Smooth muscle cell (in vitro differentiated cells): ENCODE data around the gene RPL13A. TPM values are rescaled to one million over a fixed set of nuclear protein-coding genes. Genes with fewer than 3 reads are reported as not detected.
A peak's percentile ranks its signal among the peaks of the same experiment; 100 is the strongest.
"Not testable (repeated sequence)": the region's sequence is repeated elsewhere in the genome, so short reads cannot be mapped to it uniquely, and the experiment has no call there.

ENCODE experiments used
- DNase-seq: peaks from one replicate; lab custom pipeline; 2025; ENCODE audit not compliant: unreplicated experiment; lab: John Stamatoyannopoulos, UW
- H2AFZ ChIP-seq: fragments of 200-600 bp; sonication (generic); 2 replicates; pipeline ENCODE4 v1.6.0; 2016; ENCODE audit warnings: antibody characterized with exemption, low read depth, mild to moderate bottlenecking
- H3F3A ChIP-seq: fragments of 200-600 bp; sonication (generic); 2 replicates; pipeline ENCODE4 v1.6.0; 2017; ENCODE audit warnings: antibody characterized with exemption, low read depth
- H3K27ac ChIP-seq: fragments of 200-600 bp; sonication (generic); 2 replicates; pipeline ENCODE4 v1.5.1; 2016; ENCODE audit warnings: low read depth, mild to moderate bottlenecking
- H3K27me3 ChIP-seq: fragments of 200-600 bp; sonication (generic); 2 replicates; pipeline ENCODE4 v1.6.1; 2016; ENCODE audit warnings: low read depth, mild to moderate bottlenecking
- H3K36me3 ChIP-seq: fragments of 200-600 bp; sonication (generic); 2 replicates; pipeline ENCODE4 v1.5.1; 2016; ENCODE audit warnings: low read depth
- H3K4me1 ChIP-seq: fragments of 200-600 bp; sonication (generic); 2 replicates; pipeline ENCODE4 v1.5.1; 2016; ENCODE audit warnings: low read depth
- H3K4me2 ChIP-seq: fragments of 200-600 bp; sonication (generic); 2 replicates; pipeline ENCODE4 v1.6.0; 2016; ENCODE audit warnings: mild to moderate bottlenecking
- H3K4me3 ChIP-seq: fragments of 200-600 bp; sonication (generic); 2 replicates; pipeline ENCODE4 v1.5.1; 2016; ENCODE audit warnings: mild to moderate bottlenecking
- H3K79me2 ChIP-seq: fragments of 200-600 bp; sonication (generic); 2 replicates; pipeline ENCODE4 v1.6.0; 2016; ENCODE audit warnings: low read depth, mild to moderate bottlenecking
- H3K9ac ChIP-seq: fragments of 200-600 bp; sonication (generic); 2 replicates; pipeline ENCODE4 v1.6.0; 2016; ENCODE audit warnings: low read depth
- H3K9me3 ChIP-seq: fragments of 200-600 bp; sonication (generic); replicated peaks from 2 replicates; pipeline ENCODE4 v1.5.1; 2016; ENCODE audit warnings: low read depth
- H4K20me1 ChIP-seq: fragments of 200-600 bp; sonication (generic); 2 replicates; pipeline ENCODE4 v1.6.0; 2016; ENCODE audit warnings: low read depth
- CTCF ChIP-seq: fragments of 200-600 bp; sonication (generic); IDR thresholded peaks from 2 replicates; pipeline ENCODE4 v1.5.1; 2017; ENCODE audit warnings: borderline replicate concordance, mild to moderate bottlenecking, antibody characterized with exemption; ENCODE audit not compliant: insufficient read depth, poor library complexity, severe bottlenecking
- WGBS: methylation state at CpG from one replicate; pipeline ENCODE4 v1.1.7; 2016; ENCODE audit warnings: low lambda C conversion rate; 5-methylcytosine and 5-hydroxymethylcytosine counted together
- polyA plus RNA-seq: library from polyadenylated mRNA; unstranded; fragments of >200 nt; fragmentation: Nextera tagmentation; extraction: Ambion mirVana; gene quantifications from 2 replicates; pipeline ENCODE4 v1.2.1, GENCODE V29; 2016
- total RNA-seq: library from RNA; depleted of rRNA; stranded (reverse); fragments of >200 nt; gene quantifications from 2 replicates; pipeline ENCODE4 v1.2.3, GENCODE V29; 2014

Gene RPL13A
- total and polyA plus RNA-seq, 2 experiments from 2014 or later, result 732 to 1,154 TPM

GRCh38 chr19:49468746-49469447 lies 18.5 kb upstream of the RPL13A start:
- H3K36me3 ChIP-seq, result no peaks in the 10 kb centered on the region
- H3K4me2 ChIP-seq, result no peak overlapping the region
- DNase-seq, result no peak
- H3K4me3 ChIP-seq, result no peak overlapping the region
- no peak overlapping the region for H2AFZ ChIP-seq
- no peaks in the 10 kb centered on the region for H3K27me3 ChIP-seq
- H3F3A ChIP-seq, result no peaks in the 10 kb centered on the region
- no peaks in the 10 kb centered on the region for H3K9me3 ChIP-seq
- WGBS, result 84% methylated on average over 15 of the region's 15 CpGs
- no peaks in the 10 kb centered on the region for H4K20me1 ChIP-seq
- H3K79me2 ChIP-seq, result no peaks in the 10 kb centered on the region
- H3K4me1 ChIP-seq, result no peaks in the 10 kb centered on the region
- no peak overlapping the region for H3K9ac ChIP-seq
- TF ChIP-seq CTCF, result no peak
- no peak overlapping the region for H3K27ac ChIP-seq

- Histone ChIP-seq H3K4me3 (no peak overlapping the region), H3K27me3 (no peaks in the 10 kb centered on the region), H3K27ac (no peak overlapping the region), H2AFZ (no peak overlapping the region), H3F3A (no peaks in the 10 kb centered on the region), H3K9me3 (no peaks in the 10 kb centered on the region), H3K36me3 (no peaks in the 10 kb centered on the region), H4K20me1 (no peaks in the 10 kb centered on the region), H3K4me1 (no peaks in the 10 kb centered on the region), H3K9ac (no peak overlapping the region), H3K79me2 (no peaks in the 10 kb centered on the region), H3K4me2 (no peak overlapping the region)
- DNase-seq, result no peak
- TF ChIP-seq CTCF, result no peak
- WGBS, result 94% methylated on average over 25 of the region's 25 CpGs
Observed at GRCh38 chr19:49469828-49470614, 17.4 kb upstream of the RPL13A start.

- no peaks in the 10 kb centered on the region for H3K36me3 ChIP-seq
- H3K4me1 ChIP-seq, result no peaks in the 10 kb centered on the region
- H3K4me3 ChIP-seq, result no peak overlapping the region
- H3K4me2 ChIP-seq, result no peak overlapping the region
- H3K9ac ChIP-seq, result no peak overlapping the region
- no peak for TF ChIP-seq CTCF
- H2AFZ ChIP-seq, result no peak overlapping the region
- WGBS, result 90% methylated on average over 8 of the region's 8 CpGs
- H3K9me3 ChIP-seq, result no peaks in the 10 kb centered on the region
- no peaks in the 10 kb centered on the region for H3K27me3 ChIP-seq
- no peak overlapping the region for H3K27ac ChIP-seq
- no peaks in the 10 kb centered on the region for H4K20me1 ChIP-seq
- H3K79me2 ChIP-seq, result no peaks in the 10 kb centered on the region
- H3F3A ChIP-seq, result no peaks in the 10 kb centered on the region
- DNase-seq, result no peak
Observed at GRCh38 chr19:49470615-49470978, 16.8 kb upstream of the RPL13A start.

GRCh38 chr19:49472936-49473335 lies 14.5 kb upstream of the RPL13A start:
- Histone ChIP-seq H3K4me1 (no peaks in the 10 kb centered on the region), H4K20me1 (no peaks in the 10 kb centered on the region), H3K4me2 (no peak overlapping the region), H3K79me2 (no peaks in the 10 kb centered on the region), H3F3A (no peaks in the 10 kb centered on the region), H3K27me3 (no peaks in the 10 kb centered on the region), H3K27ac (no peak overlapping the region), H3K9ac (no peak overlapping the region), H3K36me3 (no peaks in the 10 kb centered on the region), H3K4me3 (no peak overlapping the region), H3K9me3 (no peaks in the 10 kb centered on the region), H2AFZ (no peak overlapping the region)
- DNase-seq, result no peak
- 70% methylated on average over 9 of the region's 9 CpGs for WGBS
- TF ChIP-seq CTCF, result no peak

GRCh38 chr19:49473501-49473867 lies 13.9 kb upstream of the RPL13A start:
- H3F3A ChIP-seq, result not testable (repeated sequence)
- 91% methylated on average over 9 of the region's 9 CpGs for WGBS

More at GRCh38 chr19:49473501-49473867, 13.9 kb upstream of the RPL13A start:
- not testable (repeated sequence) for H4K20me1 ChIP-seq, H3K4me3 ChIP-seq, DNase-seq, H3K79me2 ChIP-seq, H2AFZ ChIP-seq, H3K27me3 ChIP-seq, H3K4me1 ChIP-seq, H3K36me3 ChIP-seq, H3K27ac ChIP-seq, H3K9ac ChIP-seq, H3K9me3 ChIP-seq
- H3K4me2 ChIP-seq, result peak overlapping the region; percentile 88
